ENCODE data around the gene CFAP97D1. TPM values are rescaled to one million over a fixed set of nuclear protein-coding genes. Genes with fewer than 3 reads are reported as not detected.

The CFAP97D1 gene
- total RNA-seq, 2 donors from 2014 or later = not detected

GRCh38 chr17:43767713-43768059 is 12.5 kb upstream of the CFAP97D1 start:
- TF ChIP-seq CTCF (IDR thresholded peaks at IDR 0.05) = no peak
- H3K36me3 ChIP-seq = peaks cover 5% of the 10 kb centered on the region
- no peak overlapping the region for H3K27ac ChIP-seq
- intact Hi-C loops (cut with DNase I) = no loop called here
- H3K4me1 ChIP-seq = no peaks in the 10 kb centered on the region
- no peaks in the 10 kb centered on the region for H3K9me3 ChIP-seq
- DNase-seq = no peak
- H3K9ac ChIP-seq (ENCODE audit: low read depth in 2 of 2, low read length in 2 of 2) = no peak overlapping the region
- no peak overlapping the region for H3K4me3 ChIP-seq
- H3K27me3 ChIP-seq = no peaks in the 10 kb centered on the region

- intact Hi-C loops (cut with DNase I) = no loop called here
- TF ChIP-seq CTCF (IDR thresholded peaks at IDR 0.05) = no peak
- Histone ChIP-seq H3K27ac (peak overlapping the region; percentile 4), H3K4me3 (no peak overlapping the region), H3K27me3 (no peaks in the 10 kb centered on the region), H3K4me1 (no peaks in the 10 kb centered on the region), H3K36me3 (peaks cover 5% of the 10 kb centered on the region), H3K9ac (ENCODE audit: low read depth in 2 of 2, low read length in 2 of 2) (no peak overlapping the region), H3K9me3 (no peaks in the 10 kb centered on the region)
- DNase-seq = peak; percentile 66
These were observed 11.9 kb upstream of the CFAP97D1 start for GRCh38 chr17:43768382-43768781.

GRCh38 chr17:43768943-43769342 is 11.3 kb upstream of the CFAP97D1 start:
- DNase-seq = no peak
- Histone ChIP-seq H3K4me3 (no peak overlapping the region), H3K27me3 (no peaks in the 10 kb centered on the region), H3K27ac (peak overlapping the region; percentile 4), H3K4me1 (no peaks in the 10 kb centered on the region), H3K9me3 (no peaks in the 10 kb centered on the region), H3K36me3 (peaks cover 5% of the 10 kb centered on the region), H3K9ac (ENCODE audit: low read depth in 2 of 2, low read length in 2 of 2) (no peak overlapping the region)
- TF ChIP-seq CTCF (IDR thresholded peaks at IDR 0.05) = no peak
- intact Hi-C loops (cut with DNase I) = no loop called here

- Histone ChIP-seq H3K27ac (no peak overlapping the region), H3K36me3 (peaks cover 5% of the 10 kb centered on the region), H3K4me3 (no peak overlapping the region), H3K9me3 (no peaks in the 10 kb centered on the region), H3K27me3 (no peaks in the 10 kb centered on the region), H3K4me1 (no peaks in the 10 kb centered on the region), H3K9ac (ENCODE audit: low read depth in 2 of 2, low read length in 2 of 2) (no peak overlapping the region)
- intact Hi-C loops (cut with DNase I) = no loop called here
- no peak for TF ChIP-seq CTCF (IDR thresholded peaks at IDR 0.05)
- DNase-seq = no peak
These were observed 10.8 kb upstream of the CFAP97D1 start for GRCh38 chr17:43769426-43769825.

GRCh38 chr17:43769859-43770258 is 10.4 kb upstream of the CFAP97D1 start:
- Histone ChIP-seq H3K4me3 (no peak overlapping the region), H3K4me1 (no peaks in the 10 kb centered on the region), H3K9me3 (no peaks in the 10 kb centered on the region), H3K27me3 (no peaks in the 10 kb centered on the region), H3K36me3 (peaks cover 5% of the 10 kb centered on the region), H3K9ac (ENCODE audit: low read depth in 2 of 2, low read length in 2 of 2) (no peak overlapping the region), H3K27ac (no peak overlapping the region)
- intact Hi-C loops (cut with DNase I) = no loop called here
- no peak for TF ChIP-seq CTCF (IDR thresholded peaks at IDR 0.05)
- DNase-seq = no peak

GRCh38 chr17:43770957-43771356 is 9.3 kb upstream of the CFAP97D1 start:
- intact Hi-C loops (cut with DNase I) = no loop called here
- Histone ChIP-seq H3K4me1 (no peaks in the 10 kb centered on the region), H3K27me3 (no peaks in the 10 kb centered on the region), H3K27ac (no peak overlapping the region), H3K36me3 (peaks cover 5% of the 10 kb centered on the region), H3K9ac (ENCODE audit: low read depth in 2 of 2, low read length in 2 of 2) (no peak overlapping the region), H3K4me3 (no peak overlapping the region), H3K9me3 (no peaks in the 10 kb centered on the region)
- DNase-seq = no peak
- no peak for TF ChIP-seq CTCF (IDR thresholded peaks at IDR 0.05)

Measured in colonic mucosa (tissue), 4 donors.